ENCODE measurements around the gene CTDSPL.

DNA sequence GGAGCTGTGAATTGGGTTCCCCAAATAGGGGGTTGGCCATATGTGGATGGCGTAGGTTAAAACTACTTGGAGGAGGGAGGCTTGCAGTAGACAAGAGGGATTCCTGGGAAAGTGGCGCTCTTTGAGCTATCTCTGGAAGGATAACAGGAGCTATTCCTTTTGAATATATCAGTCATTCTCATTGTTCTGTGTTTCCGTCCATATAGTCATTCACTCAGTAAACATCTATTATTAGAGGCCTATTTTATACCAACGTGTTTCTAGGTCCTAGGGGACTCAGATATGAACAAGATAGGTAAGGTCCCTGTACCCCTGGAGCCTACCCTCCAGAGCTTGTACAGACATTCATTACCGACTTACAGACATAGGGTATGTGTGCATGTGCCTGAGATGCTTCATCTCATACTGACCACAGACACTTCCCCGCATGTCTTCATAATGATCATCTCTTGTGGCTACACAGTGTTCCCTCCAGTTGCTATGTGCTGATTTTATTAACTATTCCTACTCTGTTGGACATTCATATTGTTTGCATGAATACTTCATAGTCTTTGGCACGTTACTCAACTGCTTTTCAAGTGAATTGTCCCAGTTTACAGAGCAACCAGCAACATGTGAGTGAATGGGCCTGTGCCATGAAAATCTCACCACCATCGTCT lies 73.1 kb downstream of the CTDSPL start:
- TF ChIP-seq, protein P1, sequence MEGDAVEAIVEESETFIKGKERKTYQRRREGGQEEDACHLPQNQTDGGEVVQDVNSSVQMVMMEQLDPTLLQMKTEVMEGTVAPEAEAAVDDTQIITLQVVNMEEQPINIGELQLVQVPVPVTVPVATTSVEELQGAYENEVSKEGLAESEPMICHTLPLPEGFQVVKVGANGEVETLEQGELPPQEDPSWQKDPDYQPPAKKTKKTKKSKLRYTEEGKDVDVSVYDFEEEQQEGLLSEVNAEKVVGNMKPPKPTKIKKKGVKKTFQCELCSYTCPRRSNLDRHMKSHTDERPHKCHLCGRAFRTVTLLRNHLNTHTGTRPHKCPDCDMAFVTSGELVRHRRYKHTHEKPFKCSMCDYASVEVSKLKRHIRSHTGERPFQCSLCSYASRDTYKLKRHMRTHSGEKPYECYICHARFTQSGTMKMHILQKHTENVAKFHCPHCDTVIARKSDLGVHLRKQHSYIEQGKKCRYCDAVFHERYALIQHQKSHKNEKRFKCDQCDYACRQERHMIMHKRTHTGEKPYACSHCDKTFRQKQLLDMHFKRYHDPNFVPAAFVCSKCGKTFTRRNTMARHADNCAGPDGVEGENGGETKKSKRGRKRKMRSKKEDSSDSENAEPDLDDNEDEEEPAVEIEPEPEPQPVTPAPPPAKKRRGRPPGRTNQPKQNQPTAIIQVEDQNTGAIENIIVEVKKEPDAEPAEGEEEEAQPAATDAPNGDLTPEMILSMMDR (IDR thresholded peaks at IDR 0.05; ENCODE audit: insufficient read depth, low read length): no peak
- TF ChIP-seq, protein P2, sequence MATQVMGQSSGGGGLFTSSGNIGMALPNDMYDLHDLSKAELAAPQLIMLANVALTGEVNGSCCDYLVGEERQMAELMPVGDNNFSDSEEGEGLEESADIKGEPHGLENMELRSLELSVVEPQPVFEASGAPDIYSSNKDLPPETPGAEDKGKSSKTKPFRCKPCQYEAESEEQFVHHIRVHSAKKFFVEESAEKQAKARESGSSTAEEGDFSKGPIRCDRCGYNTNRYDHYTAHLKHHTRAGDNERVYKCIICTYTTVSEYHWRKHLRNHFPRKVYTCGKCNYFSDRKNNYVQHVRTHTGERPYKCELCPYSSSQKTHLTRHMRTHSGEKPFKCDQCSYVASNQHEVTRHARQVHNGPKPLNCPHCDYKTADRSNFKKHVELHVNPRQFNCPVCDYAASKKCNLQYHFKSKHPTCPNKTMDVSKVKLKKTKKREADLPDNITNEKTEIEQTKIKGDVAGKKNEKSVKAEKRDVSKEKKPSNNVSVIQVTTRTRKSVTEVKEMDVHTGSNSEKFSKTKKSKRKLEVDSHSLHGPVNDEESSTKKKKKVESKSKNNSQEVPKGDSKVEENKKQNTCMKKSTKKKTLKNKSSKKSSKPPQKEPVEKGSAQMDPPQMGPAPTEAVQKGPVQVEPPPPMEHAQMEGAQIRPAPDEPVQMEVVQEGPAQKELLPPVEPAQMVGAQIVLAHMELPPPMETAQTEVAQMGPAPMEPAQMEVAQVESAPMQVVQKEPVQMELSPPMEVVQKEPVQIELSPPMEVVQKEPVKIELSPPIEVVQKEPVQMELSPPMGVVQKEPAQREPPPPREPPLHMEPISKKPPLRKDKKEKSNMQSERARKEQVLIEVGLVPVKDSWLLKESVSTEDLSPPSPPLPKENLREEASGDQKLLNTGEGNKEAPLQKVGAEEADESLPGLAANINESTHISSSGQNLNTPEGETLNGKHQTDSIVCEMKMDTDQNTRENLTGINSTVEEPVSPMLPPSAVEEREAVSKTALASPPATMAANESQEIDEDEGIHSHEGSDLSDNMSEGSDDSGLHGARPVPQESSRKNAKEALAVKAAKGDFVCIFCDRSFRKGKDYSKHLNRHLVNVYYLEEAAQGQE (IDR thresholded peaks at IDR 0.05; ENCODE audit: insufficient replicate concordance, low read depth): no peak

All from HL-60 (cell line).